ENCODE results near the gene GLB1L2.

- TF ChIP-seq RFX5 (IDR thresholded peaks at IDR 0.05; ENCODE audit: low read length) (no peak), CTCF (IDR thresholded peaks at IDR 0.05) (no peak), NRF1 (IDR thresholded peaks at IDR 0.05; ENCODE audit: low read depth, low read length) (no peak), MEF2A (IDR thresholded peaks at IDR 0.05; ENCODE audit: borderline replicate concordance, low read depth) (no peak), POLR2AphosphoS5 (IDR thresholded peaks at IDR 0.05; ENCODE audit: low read depth, low read length) (no peak), SIN3A (IDR thresholded peaks at IDR 0.05; ENCODE audit: borderline replicate concordance, low read depth, low read length) (no peak)
Measured at GRCh38 chr11:134291196-134291595, 40.6 kb upstream of the GLB1L2 start.
